Right atrium auricular region (tissue), 2 donors: ENCODE results near the gene ARL4A. TPM values are rescaled to one million over a fixed set of nuclear protein-coding genes. Genes with fewer than 3 reads are reported as not detected.

Source experiments
- DNase-seq: peaks from one replicate; pipeline ENCODE4 v3.0.0-alpha.2; 2019; ENCODE audit warnings: low spot score
- H3K27ac ChIP-seq, 2 donors: fragments of 200-600 bp; sonication (generic); 1 replicate in 1 of 2; 2 replicates in 1 of 2; pipeline ENCODE4 v1.5.1; 2016 to 2019
- H3K27me3 ChIP-seq, 2 donors: fragments of 200-600 bp; sonication (generic); one replicate each; pipeline versions ENCODE4 v1.5.1 to v1.6.0; 2017 to 2019
- H3K36me3 ChIP-seq: fragments of 200-600 bp; sonication (generic); one replicate; pipeline ENCODE4 v1.5.1; 2016
- H3K4me1 ChIP-seq, 2 donors: fragments of 200-600 bp; sonication (generic); one replicate each; pipeline versions ENCODE4 v1.5.1 to v1.6.0; 2017 to 2019
- H3K4me3 ChIP-seq, 2 donors: fragments of 200-600 bp; sonication (generic); 1 replicate in 1 of 2; 2 replicates in 1 of 2; pipeline ENCODE4 v1.5.1; 2017 to 2019; ENCODE audit warnings: mild to moderate bottlenecking in 1 of 2, moderate library complexity in 1 of 2
- H3K9me3 ChIP-seq, 2 donors: fragments of 200-600 bp; sonication (generic); one replicate each; pipeline ENCODE4 v1.5.1; 2019
- CTCF ChIP-seq, 2 donors: fragments of 200-600 bp; sonication (generic); IDR thresholded peaks; one replicate each; pipeline ENCODE4 v1.5.1; 2019; ENCODE audit warnings: antibody characterized with exemption in 2 of 2
- total RNA-seq, 2 donors: library from RNA; depleted of rRNA; stranded (reverse); fragments of >200 nt; gene quantifications; one replicate each; pipeline ENCODE4 v1.1.0, GENCODE V29; 2016

The ARL4A gene
- total RNA-seq, 2 donors from 2014 or later, result 13.3 to 25.0 TPM

GRCh38 chr7:12726908-12727307, 39.5 kb downstream of the ARL4A start:
- Histone ChIP-seq H3K36me3 (no peaks in the 10 kb centered on the region), H3K4me3 (no peak overlapping the region), H3K9me3 (no peaks in the 10 kb centered on the region), H3K27me3 (no peaks in the 10 kb centered on the region), H3K27ac (peak overlapping the region in 1 of 2 donors; percentile 45), H3K4me1 (peaks cover 0 to 36% of the 10 kb centered on the region in 2 donors)
- TF ChIP-seq CTCF (IDR thresholded peaks at IDR 0.05), result no peak
- DNase-seq, result no peak

- no peak for DNase-seq
- Histone ChIP-seq H3K36me3 (no peaks in the 10 kb centered on the region), H3K4me1 (peaks cover 0 to 30% of the 10 kb centered on the region in 2 donors), H3K27me3 (no peaks in the 10 kb centered on the region), H3K9me3 (no peaks in the 10 kb centered on the region), H3K27ac (peak overlapping the region; percentile 7 to 45), H3K4me3 (no peak overlapping the region)
- no peak for TF ChIP-seq CTCF (IDR thresholded peaks at IDR 0.05)
Observed at GRCh38 chr7:12727455-12728191, 40.2 kb downstream of the ARL4A start.

- no peak for DNase-seq
- no peaks in the 10 kb centered on the region for H3K36me3 ChIP-seq
- peaks cover 0 to 24% of the 10 kb centered on the region in 2 donors for H3K4me1 ChIP-seq
- no peak for TF ChIP-seq CTCF (IDR thresholded peaks at IDR 0.05)
- H3K27me3 ChIP-seq, result no peaks in the 10 kb centered on the region
- H3K9me3 ChIP-seq, result no peaks in the 10 kb centered on the region
- H3K4me3 ChIP-seq, result no peak overlapping the region
- H3K27ac ChIP-seq, result peak overlapping the region; percentile 23 to 45
Observed at GRCh38 chr7:12728192-12728538, 40.7 kb downstream of the ARL4A start.

GRCh38 chr7:12729112-12729511, 41.7 kb downstream of the ARL4A start:
- Histone ChIP-seq H3K27ac (peak overlapping the region; percentile 23 to 45), H3K36me3 (no peaks in the 10 kb centered on the region), H3K4me3 (no peak overlapping the region), H3K4me1 (peaks cover 0 to 24% of the 10 kb centered on the region in 2 donors), H3K9me3 (no peaks in the 10 kb centered on the region), H3K27me3 (no peaks in the 10 kb centered on the region)
- TF ChIP-seq CTCF (IDR thresholded peaks at IDR 0.05), result no peak
- peak; percentile 85 for DNase-seq

GRCh38 chr7:12730523-12730922, 43.1 kb downstream of the ARL4A start:
- H3K4me1 ChIP-seq, result peaks cover 0 to 24% of the 10 kb centered on the region in 2 donors
- H3K4me3 ChIP-seq, result no peak overlapping the region
- DNase-seq, result no peak
- H3K27me3 ChIP-seq, result no peaks in the 10 kb centered on the region
- no peak for TF ChIP-seq CTCF (IDR thresholded peaks at IDR 0.05)
- no peaks in the 10 kb centered on the region for H3K36me3 ChIP-seq
- no peaks in the 10 kb centered on the region for H3K9me3 ChIP-seq
- H3K27ac ChIP-seq, result no peak overlapping the region

GRCh38 chr7:12731214-12731656, 43.8 kb downstream of the ARL4A start:
- H3K4me3 ChIP-seq, result no peak overlapping the region
- TF ChIP-seq CTCF (IDR thresholded peaks at IDR 0.05), result peak in 1 of 2 donors; percentile 36
- no peaks in the 10 kb centered on the region for H3K36me3 ChIP-seq
- H3K27me3 ChIP-seq, result no peaks in the 10 kb centered on the region
- peaks cover 0 to 24% of the 10 kb centered on the region in 2 donors for H3K4me1 ChIP-seq
- DNase-seq, result no peak
- H3K27ac ChIP-seq, result peak overlapping the region in 1 of 2 donors; percentile 34
- no peaks in the 10 kb centered on the region for H3K9me3 ChIP-seq
